ENCODE results near the gene GAR1. TPM values are rescaled to one million over a fixed set of nuclear protein-coding genes. Genes with fewer than 3 reads are reported as not detected.

GAR1 gene
- total RNA-seq, 1 donor from 2014 or later: 16.4 TPM

DNA sequence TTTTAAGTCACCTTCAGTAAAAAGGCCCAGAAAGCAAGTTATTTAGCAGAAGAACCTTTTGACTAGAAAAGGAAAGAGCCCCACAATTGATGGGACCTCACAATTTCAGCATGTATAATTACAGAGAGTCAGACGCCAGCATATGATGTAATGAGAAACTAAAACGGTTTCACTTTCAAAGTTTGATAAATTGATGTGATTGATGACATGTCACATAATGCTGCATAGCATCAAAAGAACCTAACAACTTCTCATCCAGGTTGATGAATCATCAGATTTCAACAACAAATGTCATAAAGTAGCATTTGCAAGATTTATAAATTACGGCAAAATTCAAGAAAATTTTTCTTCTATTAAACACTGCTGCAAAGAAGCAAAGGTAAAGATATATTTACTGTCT is 3.9 kb upstream of the GAR1 start:
- H3K4me3 ChIP-seq (ENCODE audit: low read depth, low read length): no peak overlapping the region
- TF ChIP-seq, protein P1, sequence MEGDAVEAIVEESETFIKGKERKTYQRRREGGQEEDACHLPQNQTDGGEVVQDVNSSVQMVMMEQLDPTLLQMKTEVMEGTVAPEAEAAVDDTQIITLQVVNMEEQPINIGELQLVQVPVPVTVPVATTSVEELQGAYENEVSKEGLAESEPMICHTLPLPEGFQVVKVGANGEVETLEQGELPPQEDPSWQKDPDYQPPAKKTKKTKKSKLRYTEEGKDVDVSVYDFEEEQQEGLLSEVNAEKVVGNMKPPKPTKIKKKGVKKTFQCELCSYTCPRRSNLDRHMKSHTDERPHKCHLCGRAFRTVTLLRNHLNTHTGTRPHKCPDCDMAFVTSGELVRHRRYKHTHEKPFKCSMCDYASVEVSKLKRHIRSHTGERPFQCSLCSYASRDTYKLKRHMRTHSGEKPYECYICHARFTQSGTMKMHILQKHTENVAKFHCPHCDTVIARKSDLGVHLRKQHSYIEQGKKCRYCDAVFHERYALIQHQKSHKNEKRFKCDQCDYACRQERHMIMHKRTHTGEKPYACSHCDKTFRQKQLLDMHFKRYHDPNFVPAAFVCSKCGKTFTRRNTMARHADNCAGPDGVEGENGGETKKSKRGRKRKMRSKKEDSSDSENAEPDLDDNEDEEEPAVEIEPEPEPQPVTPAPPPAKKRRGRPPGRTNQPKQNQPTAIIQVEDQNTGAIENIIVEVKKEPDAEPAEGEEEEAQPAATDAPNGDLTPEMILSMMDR (IDR thresholded peaks at IDR 0.05; ENCODE audit: insufficient read depth, low read length, poor library complexity, severe bottlenecking): no peak
- no peaks in the 10 kb centered on the region for H3K27me3 ChIP-seq (ENCODE audit: control insufficient read depth, insufficient read depth, low read length)
- no peak for DNase-seq (ENCODE audit: low read depth)
- no peaks in the 10 kb centered on the region for H3K36me3 ChIP-seq (ENCODE audit: control insufficient read depth, insufficient read depth, low read length)

DNA sequence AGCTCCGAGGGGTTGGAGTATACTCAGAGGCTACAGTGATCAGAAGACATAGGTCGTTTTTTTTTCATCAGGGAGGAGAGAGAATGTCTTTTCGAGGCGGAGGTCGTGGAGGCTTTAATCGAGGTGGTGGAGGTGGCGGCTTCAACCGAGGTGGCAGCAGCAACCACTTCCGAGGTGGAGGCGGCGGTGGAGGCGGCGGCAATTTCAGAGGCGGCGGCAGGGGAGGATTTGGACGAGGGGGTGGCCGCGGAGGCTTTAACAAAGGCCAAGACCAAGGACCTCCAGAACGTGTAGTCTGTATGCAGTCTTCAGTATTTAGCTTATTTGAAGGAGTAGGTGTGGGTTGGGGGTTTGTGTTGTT is 500 bp downstream of the GAR1 start:
- TF ChIP-seq, protein P1 (IDR thresholded peaks at IDR 0.05; ENCODE audit: insufficient read depth, low read length, poor library complexity, severe bottlenecking): no peak
- H3K4me3 ChIP-seq (ENCODE audit: low read depth, low read length): peak overlapping the region; percentile 99
- H3K36me3 ChIP-seq (ENCODE audit: control insufficient read depth, insufficient read depth, low read length): no peaks in the 10 kb centered on the region
- no peak for DNase-seq (ENCODE audit: low read depth)
- no peaks in the 10 kb centered on the region for H3K27me3 ChIP-seq (ENCODE audit: control insufficient read depth, insufficient read depth, low read length)

DNA sequence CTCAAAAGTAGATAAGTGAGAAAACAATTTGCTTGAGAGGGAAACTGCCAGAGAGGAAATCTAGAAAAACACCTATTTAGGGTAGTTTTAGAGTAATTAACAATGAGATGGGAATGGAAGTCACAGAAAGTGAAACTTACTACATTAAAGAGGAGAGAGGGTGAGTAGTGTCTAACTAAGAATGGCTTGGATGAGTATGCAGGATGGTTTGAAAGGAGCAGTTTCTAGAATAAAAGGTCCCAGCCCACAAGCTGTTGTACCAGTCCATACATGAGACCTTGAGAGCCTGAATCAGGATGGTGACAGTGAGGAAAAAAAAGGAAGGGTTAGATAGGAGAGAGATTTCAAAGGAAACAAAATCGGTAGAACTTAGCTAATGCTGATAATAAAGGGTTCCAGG is 1.3 kb downstream of the GAR1 start:
- no peak for DNase-seq (ENCODE audit: low read depth)
- H3K4me3 ChIP-seq (ENCODE audit: low read depth, low read length): peak overlapping the region; percentile 99

DNA sequence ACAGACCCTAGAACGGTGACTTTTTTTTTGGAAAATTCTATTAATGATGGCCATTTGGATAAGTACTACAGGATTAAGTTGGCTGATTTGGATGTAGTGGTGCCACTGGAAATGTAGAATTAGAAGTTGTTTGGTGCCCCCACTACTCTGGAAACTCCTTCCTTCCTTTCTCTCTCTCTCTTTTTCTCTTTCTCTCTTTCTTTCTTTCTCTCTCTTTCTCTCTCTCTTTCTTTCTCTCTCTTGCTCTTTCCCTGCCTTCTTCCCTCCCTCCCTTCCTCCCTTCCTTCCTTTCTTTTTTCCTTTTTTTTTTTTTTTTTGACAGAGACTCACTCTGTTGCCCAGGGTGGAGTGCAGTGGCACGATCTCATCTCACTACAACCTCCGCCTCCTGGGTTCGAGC is 2.7 kb downstream of the GAR1 start:
- no peaks in the 10 kb centered on the region for H3K27me3 ChIP-seq (ENCODE audit: control insufficient read depth, insufficient read depth, low read length)
- H3K4me3 ChIP-seq (ENCODE audit: low read depth, low read length): no peak overlapping the region
- no peaks in the 10 kb centered on the region for H3K36me3 ChIP-seq (ENCODE audit: control insufficient read depth, insufficient read depth, low read length)
- DNase-seq (ENCODE audit: low read depth): no peak
- TF ChIP-seq, protein P1 (IDR thresholded peaks at IDR 0.05; ENCODE audit: insufficient read depth, low read length, poor library complexity, severe bottlenecking): no peak

More for the DNA sequence above, 1.3 kb downstream of the GAR1 start:
- TF ChIP-seq, protein P1 (IDR thresholded peaks at IDR 0.05; ENCODE audit: insufficient read depth, low read length, poor library complexity, severe bottlenecking): no peak
- Histone ChIP-seq H3K27me3 (ENCODE audit: control insufficient read depth, insufficient read depth, low read length) (no peaks in the 10 kb centered on the region), H3K36me3 (ENCODE audit: control insufficient read depth, insufficient read depth, low read length) (no peaks in the 10 kb centered on the region)

DNA sequence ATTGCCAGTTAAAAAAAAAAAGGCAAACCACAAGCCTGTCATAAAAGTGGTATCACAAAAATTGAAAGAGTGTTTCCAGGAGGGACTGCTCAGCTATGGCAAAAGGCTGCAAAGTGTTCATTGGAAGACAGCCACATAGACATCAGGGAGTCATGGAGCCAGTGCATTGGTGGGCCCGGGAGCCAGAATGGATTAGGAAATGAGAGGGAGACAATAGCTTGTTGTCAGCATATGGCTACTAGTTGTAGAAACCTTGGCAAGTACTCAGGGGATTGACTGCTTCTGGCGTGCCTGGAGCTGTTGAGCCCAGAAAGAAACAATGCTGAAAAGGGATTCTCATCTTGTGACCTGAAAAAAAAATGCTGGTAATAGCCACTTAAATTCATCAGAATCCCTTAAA is 5.0 kb downstream of the GAR1 start:
- Histone ChIP-seq H3K4me3 (ENCODE audit: low read depth, low read length) (no peak overlapping the region), H3K27me3 (ENCODE audit: control insufficient read depth, insufficient read depth, low read length) (no peaks in the 10 kb centered on the region), H3K36me3 (ENCODE audit: control insufficient read depth, insufficient read depth, low read length) (no peaks in the 10 kb centered on the region)
- TF ChIP-seq, protein P1 (IDR thresholded peaks at IDR 0.05; ENCODE audit: insufficient read depth, low read length, poor library complexity, severe bottlenecking): no peak
- DNase-seq (ENCODE audit: low read depth): no peak

DNA sequence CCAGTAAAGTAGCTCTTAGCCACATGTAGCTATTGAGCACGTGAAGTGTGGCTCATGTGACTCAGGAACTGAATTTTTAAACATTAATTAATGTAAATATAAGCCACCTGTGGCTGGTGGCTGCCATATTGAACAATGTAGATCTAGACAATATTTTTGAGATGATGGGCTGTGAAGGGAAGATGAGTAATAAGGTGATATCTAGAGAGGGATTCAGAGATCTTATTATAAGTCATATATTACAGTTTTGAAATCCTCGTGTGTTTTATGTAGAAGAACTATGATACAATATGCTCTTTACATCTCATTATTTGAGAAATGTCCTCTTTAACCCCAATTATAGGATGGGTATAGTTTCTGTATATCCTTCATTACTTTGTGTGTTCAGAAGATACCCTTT is 5.6 kb downstream of the GAR1 start:
- TF ChIP-seq, protein P1 (IDR thresholded peaks at IDR 0.05; ENCODE audit: insufficient read depth, low read length, poor library complexity, severe bottlenecking): no peak
- H3K36me3 ChIP-seq (ENCODE audit: control insufficient read depth, insufficient read depth, low read length): no peaks in the 10 kb centered on the region
- no peaks in the 10 kb centered on the region for H3K27me3 ChIP-seq (ENCODE audit: control insufficient read depth, insufficient read depth, low read length)
- no peak for DNase-seq (ENCODE audit: low read depth)
- no peak overlapping the region for H3K4me3 ChIP-seq (ENCODE audit: low read depth, low read length)
